A549 (cell line): Measurements from ENCODE around the gene ATP2A3.

Source experiments
- EP300 ChIP-seq, 2 experiments: fragments of >200 bp; sonication (Bioruptor Twin); formaldehyde crosslinking; IDR thresholded peaks; 2 replicates in 1 of 2; 3 replicates in 1 of 2; pipeline ENCODE4 v1.6.1; 2016 to 2017
- FOSL2 ChIP-seq, 2 experiments: fragments of 450-650 bp in 1 of 2; fragments of >200 bp in 1 of 2; sonication (Bioruptor Twin) in 1 of 2; formaldehyde crosslinking; IDR thresholded peaks; 2 replicates each; pipeline versions ENCODE4 v1.5.0 to v1.6.1; 2016 to 2020; ENCODE audit warnings: mild to moderate bottlenecking in 1 of 2, moderate library complexity in 1 of 2
- HOXB13 ChIP-seq: fragments of 250-450 bp; sonication (Bioruptor Pico); IDR thresholded peaks from 2 replicates; pipeline ENCODE4 v1.5.0; 2020; ENCODE audit warnings: low read depth, mild to moderate bottlenecking, moderate library complexity
- NPAS2 ChIP-seq: fragments of 250-450 bp; sonication (Bioruptor Pico); IDR thresholded peaks from 2 replicates; pipeline ENCODE4 v1.8.0; 2022; ENCODE audit warnings: mild to moderate bottlenecking, moderate library complexity, borderline replicate concordance
- SMC3 ChIP-seq: fragments of >200 bp; sonication (Bioruptor Twin); formaldehyde crosslinking; IDR thresholded peaks from 3 replicates; pipeline ENCODE4 v1.6.1; 2018; ENCODE audit warnings: inconsistent platforms
- SREBF2 ChIP-seq: fragments of 450-650 bp; IDR thresholded peaks from 2 replicates; pipeline ENCODE4 v1.6.1; 2014; ENCODE audit warnings: mild to moderate bottlenecking, moderate library complexity
- TF ChIP-seq, protein P1 (sequence below): fragments of >200 bp; sonication (Bioruptor Twin); formaldehyde crosslinking; IDR thresholded peaks from 3 replicates; pipeline ENCODE4 v1.5.1; 2016
- TF ChIP-seq, protein P2 (sequence below): fragments of 150-350 bp; IDR thresholded peaks from 2 replicates; pipeline ENCODE4 v1.6.1; 2014; ENCODE audit warnings: low read depth, mild to moderate bottlenecking, low read length

DNA sequence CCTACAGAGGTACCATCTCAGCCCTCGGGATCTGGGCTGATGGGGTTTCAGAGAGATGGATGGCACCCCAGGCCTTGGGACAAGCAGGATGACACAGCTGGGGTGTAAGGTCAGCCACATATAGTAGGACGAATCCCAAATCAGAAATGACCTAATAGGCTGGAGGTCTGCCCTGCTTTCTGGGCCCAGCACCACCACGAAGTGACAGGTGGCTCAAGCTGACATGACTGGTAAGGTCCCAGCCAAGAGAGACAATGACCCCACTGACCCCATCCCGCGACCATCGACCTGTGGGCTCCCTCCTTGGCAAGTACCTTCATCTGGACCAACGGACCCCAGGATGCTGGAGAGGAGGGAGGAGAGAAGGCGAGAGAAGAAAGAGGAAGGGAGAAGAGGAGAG lies 87.0 kb downstream of the ATP2A3 start:
- TF ChIP-seq, protein P1, sequence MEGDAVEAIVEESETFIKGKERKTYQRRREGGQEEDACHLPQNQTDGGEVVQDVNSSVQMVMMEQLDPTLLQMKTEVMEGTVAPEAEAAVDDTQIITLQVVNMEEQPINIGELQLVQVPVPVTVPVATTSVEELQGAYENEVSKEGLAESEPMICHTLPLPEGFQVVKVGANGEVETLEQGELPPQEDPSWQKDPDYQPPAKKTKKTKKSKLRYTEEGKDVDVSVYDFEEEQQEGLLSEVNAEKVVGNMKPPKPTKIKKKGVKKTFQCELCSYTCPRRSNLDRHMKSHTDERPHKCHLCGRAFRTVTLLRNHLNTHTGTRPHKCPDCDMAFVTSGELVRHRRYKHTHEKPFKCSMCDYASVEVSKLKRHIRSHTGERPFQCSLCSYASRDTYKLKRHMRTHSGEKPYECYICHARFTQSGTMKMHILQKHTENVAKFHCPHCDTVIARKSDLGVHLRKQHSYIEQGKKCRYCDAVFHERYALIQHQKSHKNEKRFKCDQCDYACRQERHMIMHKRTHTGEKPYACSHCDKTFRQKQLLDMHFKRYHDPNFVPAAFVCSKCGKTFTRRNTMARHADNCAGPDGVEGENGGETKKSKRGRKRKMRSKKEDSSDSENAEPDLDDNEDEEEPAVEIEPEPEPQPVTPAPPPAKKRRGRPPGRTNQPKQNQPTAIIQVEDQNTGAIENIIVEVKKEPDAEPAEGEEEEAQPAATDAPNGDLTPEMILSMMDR: no peak
- no peak for TF ChIP-seq SMC3
- TF ChIP-seq FOSL2 (IDR thresholded peaks at IDR 0.05): no peak
- no peak for TF ChIP-seq FOSL2 (CRISPR knock-in tag; IDR thresholded peaks at IDR 0.05)
- TF ChIP-seq HOXB13 (CRISPR knock-in tag): no peak
- TF ChIP-seq, protein P2, sequence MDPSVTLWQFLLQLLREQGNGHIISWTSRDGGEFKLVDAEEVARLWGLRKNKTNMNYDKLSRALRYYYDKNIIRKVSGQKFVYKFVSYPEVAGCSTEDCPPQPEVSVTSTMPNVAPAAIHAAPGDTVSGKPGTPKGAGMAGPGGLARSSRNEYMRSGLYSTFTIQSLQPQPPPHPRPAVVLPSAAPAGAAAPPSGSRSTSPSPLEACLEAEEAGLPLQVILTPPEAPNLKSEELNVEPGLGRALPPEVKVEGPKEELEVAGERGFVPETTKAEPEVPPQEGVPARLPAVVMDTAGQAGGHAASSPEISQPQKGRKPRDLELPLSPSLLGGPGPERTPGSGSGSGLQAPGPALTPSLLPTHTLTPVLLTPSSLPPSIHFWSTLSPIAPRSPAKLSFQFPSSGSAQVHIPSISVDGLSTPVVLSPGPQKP: no peak
- TF ChIP-seq NPAS2: no peak
- no peak for TF ChIP-seq SREBF2
- TF ChIP-seq EP300 (IDR thresholded peaks at IDR 0.05): no peak
